HG03280 (cell line): ENCODE measurements around the gene RAMP1.

Experiments
- ATAC-seq: cut with Tn5 transposase; IDR thresholded peaks from one replicate; pipeline ENCODE4 v1.9.1; 2021; ENCODE audit warnings: mild to moderate bottlenecking, moderate library complexity; ENCODE audit not compliant: unreplicated experiment

RAMP1 gene

GRCh38 chr2:237876061-237876526 is 16.7 kb downstream of the RAMP1 start:
- ATAC-seq, result no peak

- ATAC-seq, result no peak
Observed at GRCh38 chr2:237876532-237876931, 17.1 kb downstream of the RAMP1 start.

GRCh38 chr2:237876951-237877491 is 17.6 kb downstream of the RAMP1 start:
- ATAC-seq, result no peak

GRCh38 chr2:237877576-237878307 is 18.3 kb downstream of the RAMP1 start:
- ATAC-seq, result no peak

DNA sequence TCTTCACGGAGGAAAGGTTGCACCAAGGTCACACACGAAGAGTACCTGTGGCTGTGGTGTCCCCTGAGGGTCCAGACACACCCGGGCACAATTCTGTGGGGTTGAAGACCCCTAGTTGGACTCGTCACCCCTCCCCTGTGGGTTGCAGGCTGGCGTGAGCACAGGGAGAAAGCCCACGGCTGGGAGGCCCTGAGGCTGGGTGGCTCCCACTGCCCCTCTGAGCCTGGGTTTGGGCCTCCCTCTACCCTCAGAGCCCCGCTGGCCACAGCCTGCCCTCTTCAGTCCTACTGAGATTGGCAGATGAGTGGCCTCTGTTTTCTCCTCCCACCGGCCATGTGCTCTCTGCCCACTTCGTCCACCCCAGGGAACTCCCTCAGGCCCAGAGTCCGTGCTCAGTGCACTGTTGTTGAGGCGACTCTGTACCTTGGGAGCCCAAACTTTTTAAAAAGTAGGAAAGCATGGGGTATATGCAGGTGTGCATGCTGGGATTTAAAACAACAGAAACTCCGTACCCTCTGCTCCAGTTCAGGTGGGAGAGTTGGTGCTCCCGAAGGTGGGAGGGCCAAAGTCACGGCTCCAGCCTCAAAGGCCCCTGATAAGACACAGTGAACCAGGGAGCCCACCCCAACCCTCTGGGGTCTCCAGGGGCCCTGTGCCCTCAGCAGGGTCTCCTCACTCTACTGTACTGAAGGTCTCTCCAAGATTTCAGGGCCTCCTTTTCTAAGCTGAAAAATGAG is 19.1 kb downstream of the RAMP1 start:
- no peak for ATAC-seq

DNA sequence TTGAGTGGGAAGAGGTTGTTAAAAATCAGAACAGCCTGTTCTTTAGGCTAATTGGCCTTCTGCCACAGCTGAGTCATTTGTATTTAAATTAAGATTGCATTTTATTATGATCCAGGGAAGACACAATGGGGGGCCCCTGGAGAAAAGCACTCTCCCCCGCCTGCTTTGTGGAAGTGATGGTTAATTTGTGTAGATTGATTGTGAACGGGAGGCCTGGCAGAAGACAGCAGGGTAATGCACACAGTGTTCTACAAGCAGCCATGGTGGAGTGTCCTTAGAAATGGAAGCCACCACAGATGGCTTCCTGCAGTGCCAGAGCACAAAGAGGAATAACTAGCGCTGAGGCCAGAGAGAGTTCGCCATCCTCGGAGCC is 19.6 kb downstream of the RAMP1 start:
- ATAC-seq, result no peak

DNA sequence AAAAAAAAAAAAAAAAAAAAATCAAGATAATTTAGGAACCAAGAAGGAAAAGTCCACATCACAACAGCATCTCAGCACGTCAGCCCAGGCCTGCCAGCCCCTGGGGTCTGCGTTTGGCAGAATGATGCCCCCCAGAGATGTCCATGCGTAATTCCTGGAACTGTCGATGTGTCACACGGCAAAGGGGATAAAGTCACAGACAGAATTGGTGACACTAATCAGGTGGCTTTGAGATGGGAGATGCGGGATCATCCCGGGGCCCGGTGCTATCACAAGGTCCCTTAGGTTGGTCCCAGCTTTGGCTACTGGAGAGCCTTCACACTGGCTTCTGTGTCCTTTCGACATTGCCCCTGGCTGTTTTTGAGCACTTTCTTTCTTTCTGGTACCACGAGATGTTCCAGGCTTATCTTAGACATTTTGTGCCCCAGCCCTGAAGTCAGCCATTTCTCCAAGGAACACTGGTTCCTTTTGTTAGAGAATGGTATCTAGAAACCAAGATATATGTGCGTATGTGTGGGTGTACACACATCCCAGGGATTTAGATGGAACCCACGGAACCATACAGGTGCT is 20.7 kb downstream of the RAMP1 start:
- no peak for ATAC-seq

GRCh38 chr2:237882510-237883481 is 23.4 kb downstream of the RAMP1 start:
- ATAC-seq, result no peak

DNA sequence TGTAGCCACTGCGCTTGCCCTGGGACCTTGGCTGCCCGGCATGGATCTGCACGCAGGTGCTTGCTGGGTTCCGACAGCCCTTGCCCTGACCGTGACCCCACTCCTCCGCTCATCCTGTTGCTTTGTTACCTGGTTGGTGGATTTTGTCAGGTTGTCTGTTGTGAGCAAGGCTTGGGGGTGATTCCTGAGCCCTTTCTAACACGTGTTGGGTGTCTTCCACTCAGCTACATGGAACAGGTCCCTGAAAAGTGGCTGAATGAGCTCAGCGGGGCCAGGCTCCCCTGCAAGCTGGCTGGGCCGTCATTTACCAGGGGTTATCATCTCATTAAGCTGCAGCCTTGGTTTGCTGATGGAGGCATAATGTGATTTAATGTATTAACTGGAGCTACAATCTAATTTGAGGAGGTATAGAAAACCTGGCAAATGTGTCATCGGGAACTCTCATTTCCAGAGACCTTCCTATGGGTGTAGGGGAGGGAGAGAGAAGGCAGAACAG is 24.6 kb downstream of the RAMP1 start:
- no peak for ATAC-seq

- no peak for ATAC-seq
Observed at GRCh38 chr2:237884681-237885080, 25.3 kb downstream of the RAMP1 start.

GRCh38 chr2:237885111-237885930 is 25.9 kb downstream of the RAMP1 start:
- no peak for ATAC-seq

DNA sequence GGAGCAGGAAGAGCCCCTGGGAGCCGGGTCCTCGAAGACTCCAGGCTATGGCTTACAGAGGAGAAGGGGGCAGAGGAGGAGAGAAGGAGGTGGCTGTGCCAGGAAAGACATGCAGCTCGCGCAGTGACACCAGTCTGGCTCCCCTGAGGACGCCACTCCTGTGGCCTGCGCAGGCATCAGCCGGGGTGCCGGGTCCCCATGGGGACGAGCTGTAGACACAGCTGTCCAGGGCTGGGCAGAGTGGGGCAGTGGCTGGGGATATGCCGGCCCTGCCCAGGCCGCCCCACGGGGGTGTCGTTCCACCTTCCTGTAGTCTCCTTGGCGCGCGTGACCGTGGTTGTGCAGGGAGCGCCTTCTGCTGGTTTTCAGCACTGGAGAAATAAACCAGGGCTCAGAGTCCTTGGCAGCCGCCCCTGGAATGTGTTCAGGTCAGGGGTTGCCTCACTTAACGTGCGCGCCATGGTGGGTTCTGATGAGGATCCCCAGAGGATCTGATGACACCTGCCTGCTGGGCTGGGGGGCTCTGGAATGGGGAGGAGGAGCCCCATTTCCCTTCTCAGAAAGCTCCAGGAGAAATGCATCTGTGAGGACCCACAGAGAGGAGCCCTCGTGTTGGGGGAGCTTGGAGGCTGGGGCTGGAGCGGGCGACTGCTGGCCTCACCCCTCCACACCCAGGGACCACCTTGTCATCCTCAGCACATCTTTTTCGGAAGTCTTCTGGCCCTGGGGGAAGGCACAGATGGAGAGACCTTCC is 26.7 kb downstream of the RAMP1 start:
- ATAC-seq, result no peak

GRCh38 chr2:237886685-237887481 is 27.5 kb downstream of the RAMP1 start:
- ATAC-seq, result no peak

GRCh38 chr2:237888389-237888788 is 29.0 kb downstream of the RAMP1 start:
- ATAC-seq, result no peak

- ATAC-seq, result no peak
Observed at GRCh38 chr2:237889016-237889415, 29.6 kb downstream of the RAMP1 start.

DNA sequence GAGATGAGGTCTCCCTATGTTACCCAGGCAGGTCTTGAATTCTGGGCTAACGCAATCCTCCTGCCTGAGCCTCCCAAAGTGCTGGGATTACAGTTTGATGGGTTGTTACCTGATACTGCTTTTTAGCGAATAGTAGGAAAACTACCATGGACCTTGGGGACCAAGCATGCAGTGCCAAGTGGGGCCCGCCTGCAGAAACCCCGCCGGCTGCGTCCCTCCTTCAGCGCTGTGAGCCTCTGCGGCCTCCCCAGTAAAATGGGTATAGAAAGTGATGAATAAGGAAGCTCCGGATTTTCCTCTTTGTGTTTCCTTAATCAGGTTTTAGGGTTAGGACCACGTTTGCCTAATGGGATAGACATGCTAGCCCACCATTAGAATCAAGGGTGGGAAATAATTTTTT is 30.4 kb downstream of the RAMP1 start:
- no peak for ATAC-seq

DNA sequence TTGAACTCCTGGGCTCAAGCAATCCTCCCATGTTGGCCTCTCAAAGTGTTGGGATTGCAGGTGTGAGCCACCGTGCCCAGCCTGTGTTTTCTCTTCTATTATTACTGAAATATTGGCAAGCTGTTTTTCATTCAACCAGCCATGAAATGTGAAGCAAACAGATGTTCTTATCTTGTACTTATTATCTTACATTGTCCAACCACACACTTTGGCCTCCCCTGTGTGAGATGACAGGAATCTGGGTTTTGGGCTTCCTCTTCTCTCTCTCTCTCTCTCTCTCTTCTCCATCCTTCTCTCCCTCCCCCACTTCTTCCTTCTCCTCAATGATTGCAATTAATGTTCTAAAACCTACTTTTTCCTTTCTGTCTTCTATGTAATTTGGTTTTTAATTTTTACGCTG is 33.1 kb downstream of the RAMP1 start:
- no peak for ATAC-seq

DNA sequence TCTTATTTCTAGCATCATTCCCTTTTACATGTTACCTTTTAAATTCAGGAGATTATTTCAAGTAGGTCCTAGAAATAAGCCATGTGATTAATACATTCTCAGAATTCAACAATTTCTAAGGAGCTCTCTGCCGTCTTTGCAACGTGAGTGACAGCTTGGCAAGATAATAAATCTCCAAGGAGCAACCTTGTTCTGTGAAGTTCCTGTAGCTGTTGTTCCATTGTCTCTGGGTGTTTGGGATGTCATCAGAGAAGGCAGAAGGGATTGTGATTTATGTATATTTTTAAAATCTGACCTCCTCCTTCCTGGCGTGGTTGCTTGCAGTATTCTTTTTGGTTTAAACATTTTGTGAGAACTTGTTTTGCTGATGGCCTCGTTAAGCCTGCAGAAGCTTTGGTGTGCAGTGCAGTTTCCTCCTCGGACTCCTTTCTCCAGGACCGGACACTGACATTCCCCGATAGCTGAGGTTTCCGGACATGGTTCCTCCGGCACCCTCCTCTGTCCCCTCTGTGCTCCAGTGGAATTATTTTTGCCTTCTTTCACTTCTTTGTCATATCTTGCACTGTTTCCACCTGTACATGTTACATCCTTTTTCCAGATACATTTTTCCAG is 33.7 kb downstream of the RAMP1 start:
- no peak for ATAC-seq
